Stimulated activated CD4-positive, alpha-beta T cell treated with anti-CD3 and anti-CD28 coated beads, Interleukin-15, amount 100 ng/mL, for 24 hours (primary cell): ENCODE data around the gene BCL3.
"Not testable (repeated sequence)": the region's sequence is repeated elsewhere in the genome, so short reads cannot be mapped to it uniquely, and the experiment has no call there.

ENCODE experiments used
- DNase-seq: peaks from one replicate; pipeline ENCODE4 v3.0.0-alpha.2; 2020

The BCL3 gene

DNA sequence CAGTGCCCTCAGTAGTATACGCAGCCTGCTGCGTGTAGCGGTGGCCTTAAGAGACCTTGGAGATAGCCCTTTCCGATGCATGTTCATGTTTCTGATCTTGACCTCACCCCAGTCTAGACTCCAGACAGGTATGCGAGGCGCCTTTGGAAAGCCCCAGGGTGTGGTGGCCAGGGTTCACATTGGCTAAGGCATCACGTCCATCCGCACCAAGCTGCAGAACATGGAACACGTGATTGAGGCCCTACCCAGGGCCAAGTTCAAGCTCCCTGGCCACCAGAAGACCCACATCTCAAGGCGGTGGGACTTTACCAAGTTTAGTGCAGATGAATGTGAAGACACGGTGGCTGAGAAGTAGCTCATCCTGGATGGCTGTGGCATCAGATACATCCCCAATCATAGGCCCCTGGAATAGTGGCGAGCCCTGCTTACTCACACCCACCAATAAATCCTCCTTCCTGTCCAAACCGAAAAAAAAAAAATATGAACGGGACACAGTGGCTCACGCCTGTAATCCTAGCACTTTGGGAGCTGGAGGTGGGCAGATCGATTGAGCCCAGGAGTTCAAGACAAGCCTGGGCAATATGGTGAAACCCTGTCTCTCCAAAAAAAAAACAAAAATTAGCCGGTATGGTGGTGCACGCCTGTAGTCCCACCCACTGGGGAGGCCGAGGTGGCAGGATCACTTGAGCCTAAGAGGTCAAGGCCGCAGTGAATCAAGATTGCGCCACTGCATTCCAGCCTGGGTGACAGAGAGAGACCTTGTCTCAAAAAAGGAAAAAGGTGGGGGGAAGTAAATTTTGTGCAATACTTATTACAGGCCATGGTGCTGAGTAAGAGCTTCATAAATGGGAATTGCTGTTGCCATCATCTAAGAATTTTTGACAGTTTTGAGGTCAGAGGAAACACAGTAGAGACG is 16.8 kb downstream of the BCL3 start:
- DNase-seq, result no peak

DNA sequence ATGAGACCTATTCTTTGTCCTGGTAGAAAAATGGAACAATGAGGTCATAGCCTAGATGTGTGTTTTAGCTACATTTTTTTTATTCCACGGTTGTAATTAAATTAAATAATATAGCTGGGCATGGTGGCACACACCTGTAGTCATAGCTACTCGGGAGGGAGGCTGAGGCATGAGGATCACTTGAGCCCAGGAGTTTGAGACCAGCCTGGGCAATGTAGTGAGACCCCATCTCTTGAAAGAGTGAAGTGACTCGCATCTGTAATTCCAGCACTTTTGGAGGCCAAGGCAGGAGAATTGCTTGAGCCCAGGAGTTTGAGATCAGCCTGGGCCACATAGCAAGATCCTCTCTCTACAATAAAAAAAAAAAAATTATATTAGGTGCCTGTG is 17.4 kb downstream of the BCL3 start:
- DNase-seq, result no peak

GRCh38 chr19:44767295-44768180 is 19.0 kb downstream of the BCL3 start:
- no peak for DNase-seq

- peak; percentile 98 for DNase-seq
Measured at GRCh38 chr19:44770550-44771257, 22.2 kb downstream of the BCL3 start.

- not testable (repeated sequence) for DNase-seq
Measured at GRCh38 chr19:44772144-44772543, 23.6 kb downstream of the BCL3 start.

DNA sequence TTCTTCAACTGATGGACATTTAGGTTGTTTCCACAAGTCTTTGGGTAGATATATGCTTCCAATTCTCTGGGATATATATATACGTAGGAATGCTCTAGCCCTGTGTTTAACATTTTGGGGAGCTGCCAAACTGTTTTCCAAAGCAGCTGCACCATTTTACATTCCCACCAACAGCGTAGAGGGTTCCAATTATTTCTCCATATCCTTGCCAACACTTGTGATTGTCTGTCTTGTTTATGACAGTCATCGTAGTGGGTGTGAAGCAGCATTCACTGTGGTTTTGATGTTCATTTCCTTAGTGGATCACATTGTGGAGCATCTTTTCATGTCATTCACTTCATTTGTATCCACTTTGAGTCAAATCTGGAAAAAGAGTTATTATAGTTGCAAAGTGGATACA is 24.5 kb downstream of the BCL3 start:
- no peak for DNase-seq

GRCh38 chr19:44775676-44776240 is 27.2 kb downstream of the BCL3 start:
- DNase-seq, result no peak

DNA sequence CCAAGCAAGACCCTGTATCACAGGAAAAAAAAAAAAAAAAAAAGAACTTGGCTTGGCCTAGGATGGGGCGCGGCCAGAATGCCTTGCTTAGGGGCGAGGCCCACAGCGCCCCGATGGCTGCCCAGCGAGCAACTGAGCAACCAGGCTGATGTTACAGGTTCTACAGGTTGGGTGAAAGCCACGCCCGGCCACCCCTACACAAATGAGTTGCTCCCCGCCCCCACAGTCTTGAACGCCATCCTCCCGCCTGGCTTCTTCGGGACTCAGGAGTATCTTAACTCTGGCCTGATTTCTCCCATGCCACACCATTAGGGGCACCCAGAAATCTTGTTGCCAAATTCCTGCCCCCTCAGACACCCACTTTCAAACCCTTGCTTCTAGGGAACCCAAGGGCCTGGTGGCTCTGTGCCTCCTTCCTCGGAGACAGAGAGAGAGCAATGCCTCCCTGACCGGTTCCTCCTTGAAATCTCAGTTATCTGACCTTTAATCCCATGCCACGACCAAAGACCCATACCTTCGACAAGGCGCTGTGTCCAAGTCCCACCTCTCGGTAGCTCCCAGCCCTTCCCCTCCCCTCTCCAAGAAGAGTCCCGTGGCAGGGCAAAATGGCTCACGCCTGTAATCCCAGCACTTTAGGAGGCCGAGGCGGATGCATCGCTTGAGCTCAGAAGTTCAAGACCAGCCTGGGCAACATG is 28.0 kb downstream of the BCL3 start:
- no peak for DNase-seq

- peak; percentile 34 for DNase-seq
Measured at GRCh38 chr19:44777715-44778347, 29.3 kb downstream of the BCL3 start, which contains the start of gene CBLC. TSS of gene CBLC (plus strand) at chr19:44777890. CDS start at chr19:44777932, 42 bp downstream.

DNA sequence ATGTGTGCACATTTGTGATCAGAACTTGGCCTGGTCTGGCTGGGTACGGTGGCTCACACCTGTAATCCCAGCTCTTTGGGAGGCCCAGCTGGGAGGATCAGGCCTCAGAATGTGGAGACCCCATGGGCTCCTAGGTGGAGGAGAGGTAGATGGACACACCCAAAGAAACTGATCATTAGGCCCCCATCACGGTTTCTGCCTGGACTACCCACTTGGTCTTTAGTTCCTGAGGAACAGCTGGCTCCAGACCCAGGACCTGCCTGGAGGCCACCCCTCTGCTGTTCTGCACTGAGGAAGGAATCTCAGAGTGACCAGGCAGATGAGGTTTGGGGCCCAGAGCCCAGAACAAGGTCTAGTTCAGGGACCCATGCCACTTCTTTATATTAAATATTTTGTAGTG is 30.6 kb downstream of the BCL3 start:
- no peak for DNase-seq

GRCh38 chr19:44781694-44782093 is 33.2 kb downstream of the BCL3 start:
- not testable (repeated sequence) for DNase-seq

- no peak for DNase-seq
Measured at GRCh38 chr19:44782729-44783128, 34.2 kb downstream of the BCL3 start.

- DNase-seq, result no peak
Measured at GRCh38 chr19:44783545-44783944, 35.0 kb downstream of the BCL3 start.

- DNase-seq, result no peak
Measured at GRCh38 chr19:44785271-44785670, 36.8 kb downstream of the BCL3 start.

DNA sequence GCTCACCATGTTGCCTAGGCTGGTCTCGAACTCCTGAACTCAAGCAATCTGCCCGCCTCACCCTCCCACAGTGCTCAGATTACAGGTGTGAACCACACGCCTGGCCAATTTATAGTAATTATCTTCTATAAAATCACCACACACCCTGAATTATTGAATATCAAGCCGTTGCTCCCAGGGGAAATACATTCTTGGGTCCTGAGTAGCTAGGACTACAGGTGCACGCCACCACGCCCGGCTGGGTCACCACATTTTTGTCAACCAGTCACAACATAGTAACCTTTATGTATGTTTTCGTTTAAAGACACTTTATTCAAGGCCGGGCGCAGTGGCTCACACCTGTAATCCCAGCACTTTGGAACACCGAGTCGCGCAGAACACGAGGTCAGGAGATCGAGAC is 37.5 kb downstream of the BCL3 start:
- DNase-seq, result no peak

DNA sequence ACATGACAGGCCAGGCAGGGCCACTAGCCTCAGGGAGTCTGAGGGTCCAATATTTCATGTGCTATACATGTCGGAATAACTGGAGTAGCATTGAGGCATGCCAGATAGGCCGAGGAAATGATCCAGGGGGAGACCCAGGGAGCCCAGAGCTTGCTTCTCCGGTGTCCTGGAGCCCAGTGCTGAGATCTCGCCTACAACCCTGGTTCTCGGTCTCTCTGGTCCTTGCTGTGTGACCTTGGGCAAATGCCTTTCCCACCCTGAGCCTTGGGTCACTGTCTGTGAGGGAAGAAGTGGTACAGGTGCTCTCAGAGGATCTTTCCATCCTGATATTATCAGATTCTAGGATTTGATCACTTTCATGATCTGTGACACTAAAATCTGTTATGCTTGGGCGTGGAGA is 40.5 kb downstream of the BCL3 start:
- DNase-seq, result no peak

GRCh38 chr19:44789943-44790483 is 41.5 kb downstream of the BCL3 start:
- DNase-seq, result no peak

GRCh38 chr19:44792281-44792680 is 43.8 kb downstream of the BCL3 start:
- no peak for DNase-seq

- no peak for DNase-seq
Measured at GRCh38 chr19:44794610-44795009, 46.1 kb downstream of the BCL3 start.

DNA sequence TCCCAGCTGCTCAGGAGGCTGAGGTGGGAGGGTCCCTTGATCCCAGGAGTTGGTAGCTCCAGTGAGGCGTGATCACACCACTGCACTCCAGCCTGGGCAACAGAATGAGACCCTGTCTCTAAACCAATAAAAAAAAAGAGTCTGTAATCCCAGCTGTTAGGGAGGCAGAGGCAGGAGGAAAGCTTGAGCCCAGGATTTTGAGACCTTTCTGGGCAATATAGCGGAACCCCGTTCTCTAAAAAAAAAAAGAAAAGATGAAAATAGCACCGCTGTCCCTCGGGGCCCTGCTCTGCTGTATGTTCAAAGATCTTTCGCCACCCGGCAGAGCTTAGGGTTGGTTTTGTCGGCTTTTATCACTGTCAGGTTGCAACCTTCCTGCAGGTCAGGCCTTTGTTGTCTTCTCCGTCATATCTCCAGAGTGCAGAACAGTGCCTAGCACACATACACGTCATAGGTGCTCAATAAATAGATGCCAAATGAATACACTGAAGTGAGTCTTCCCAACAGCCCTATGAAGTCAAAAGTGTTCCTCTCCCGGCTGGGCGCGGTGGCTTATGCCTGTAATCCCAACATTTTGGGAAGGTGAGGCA is 47.0 kb downstream of the BCL3 start:
- no peak for DNase-seq

DNA sequence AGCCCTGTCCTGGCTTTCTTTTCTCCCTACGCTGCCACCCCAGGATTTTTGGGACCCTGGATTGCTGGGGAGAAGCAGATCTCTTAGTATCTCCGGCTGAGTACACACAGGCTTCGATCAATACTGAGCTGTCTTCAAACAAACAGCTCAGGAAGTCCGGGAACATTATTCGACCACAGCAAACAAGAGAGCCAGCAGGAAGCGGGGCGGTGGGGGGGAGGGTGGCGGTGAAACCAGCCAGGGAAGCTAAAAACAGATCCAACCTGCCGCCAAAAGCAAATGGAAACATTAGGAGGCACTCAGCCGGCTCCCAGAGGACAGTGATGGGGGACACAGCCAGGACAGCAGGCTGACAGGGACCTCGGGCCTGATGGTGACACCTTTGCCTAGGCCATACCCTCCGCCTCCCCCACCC is 48.2 kb downstream of the BCL3 start:
- no peak for DNase-seq
